Prostate gland (tissue), 1 donor: ENCODE measurements around the gene DDX47.

ENCODE experiments used
- POLR2A ChIP-seq: fragments of 450-650 bp; IDR thresholded peaks from one replicate; pipeline ENCODE4 v1.6.1; 2016; ENCODE audit warnings: antibody characterized with exemption, mild to moderate bottlenecking
- POLR2AphosphoS5 ChIP-seq: sonication (generic); formaldehyde crosslinking; IDR thresholded peaks from one replicate; pipeline ENCODE4 v1.6.1; 2017; ENCODE audit warnings: antibody characterized with exemption

GRCh38 chr12:12770262-12770661, 42.9 kb upstream of the DDX47 start:
- no peak for TF ChIP-seq POLR2AphosphoS5
- no peak for TF ChIP-seq POLR2A
